Panc1 (cell line): ENCODE measurements around the gene SV2B. TPM values are rescaled to one million over a fixed set of nuclear protein-coding genes. Genes with fewer than 3 reads are reported as not detected.

Experiments used
- ATAC-seq: fragments of 200-7000 bp; cut with Tn5 transposase; 2 replicates; pipeline ENCODE4 v1.9.1; 2020; ENCODE audit warnings: mild to moderate bottlenecking, moderate library complexity
- BruUV-seq: library from RNA; stranded (reverse); fragments of 400-500 nt; replicated peaks from 2 replicates; lab custom pipeline; 2021; lab: Mats Ljungman, UMichigan
- CTCF ChIA-PET: fragments of 300-600 bp; sonication (Branson Sonifier 250); formaldehyde crosslinking; loops from one replicate; lab custom pipeline; 2022; ENCODE audit warnings: antibody characterized with exemption; lab: Charles Lee
- POLR2A ChIA-PET: fragments of 300-600 bp; sonication (Branson Sonifier 250); formaldehyde crosslinking; loops from one replicate; lab custom pipeline; 2022; ENCODE audit warnings: antibody characterized with exemption; lab: Charles Lee
- DNase-seq: peaks from one replicate; pipeline ENCODE4 v3.0.0-alpha.2; 2010; ENCODE audit warnings: low read depth, low spot score
- H3K27ac ChIP-seq: 2 replicates; pipeline ENCODE4 v1.5.1; 2011; ENCODE audit warnings: mild to moderate bottlenecking, low read length, inconsistent platforms
- H3K27me3 ChIP-seq: fragments of 200-500 bp; sonication (Bioruptor generic); 2 replicates; pipeline ENCODE4 v1.6.0; 2014; ENCODE audit warnings: low read length, inconsistent platforms; ENCODE audit not compliant: control insufficient read depth, insufficient read depth
- H3K36me3 ChIP-seq: fragments of 200-500 bp; sonication (Bioruptor generic); 2 replicates; pipeline ENCODE4 v1.5.1; 2014; ENCODE audit warnings: inconsistent platforms, mild to moderate bottlenecking, low read length, moderate library complexity; ENCODE audit not compliant: control insufficient read depth, insufficient read depth
- H3K4me1 ChIP-seq: 2 replicates; pipeline ENCODE4 v1.5.1; 2011; ENCODE audit warnings: inconsistent platforms, mild to moderate bottlenecking, low read length, moderate library complexity; ENCODE audit not compliant: control insufficient read depth, insufficient read depth
- H3K4me3 ChIP-seq, 2 experiments: 2 replicates each; pipeline ENCODE4 v1.5.1; 2011 to 2012; ENCODE audit warnings: low read depth in 2 of 2, low read length in 2 of 2, mild to moderate bottlenecking in 2 of 2, inconsistent platforms in 1 of 2, moderate library complexity in 1 of 2
- H3K9me3 ChIP-seq: fragments of 200-500 bp; sonication (Bioruptor generic); 2 replicates; pipeline ENCODE4 v1.5.1; 2014; ENCODE audit warnings: low read depth, mild to moderate bottlenecking, inconsistent platforms, low read length, moderate library complexity; ENCODE audit not compliant: control insufficient read depth, insufficient read depth
- CTCF ChIP-seq: fragments of 450-650 bp; IDR thresholded peaks from 2 replicates; pipeline ENCODE4 v1.5.1; 2017; ENCODE audit warnings: mild to moderate bottlenecking
- POLR2AphosphoS5 ChIP-seq: IDR thresholded peaks from 2 replicates; pipeline ENCODE4 v1.6.1; 2012; ENCODE audit warnings: mild to moderate bottlenecking, low read depth, low read length, moderate library complexity
- REST ChIP-seq, 2 experiments: IDR thresholded peaks; 2 replicates each; pipeline ENCODE4 v1.6.1; 2011 to 2012; ENCODE audit warnings: low read depth in 2 of 2, control low read depth in 1 of 2, low read length in 1 of 2, mild to moderate bottlenecking in 1 of 2, moderate library complexity in 1 of 2; ENCODE audit not compliant: insufficient read depth in 1 of 2
- SIN3A ChIP-seq: IDR thresholded peaks from 2 replicates; pipeline ENCODE4 v1.6.1; 2012; ENCODE audit warnings: low read depth, mild to moderate bottlenecking, low read length, moderate library complexity, borderline replicate concordance; ENCODE audit not compliant: insufficient read depth
- TCF7L2 ChIP-seq: IDR thresholded peaks from 2 replicates; pipeline ENCODE4 v1.6.1; 2011; ENCODE audit warnings: mild to moderate bottlenecking, low read depth, low read length, inconsistent platforms
- in situ Hi-C: cut with HindIII; loops from 2 replicates; pipeline ENCODE4 v1.10.0; 2016; ENCODE audit warnings: low sequenced_read_pairs, low pct_unique_long_range_greater_than_20kb
- intact Hi-C: fragments of 100-400 bp; cut with micrococcal nuclease; formaldehyde crosslinking; loops from one replicate; pipeline ENCODE4 v1.10.0; 2022; ENCODE audit not compliant: unreplicated experiment
- total RNA-seq: library from RNA; stranded (reverse); gene quantifications from one replicate; pipeline ENCODE4 v1.2.1, GENCODE V29; 2021; ENCODE audit not compliant: unreplicated experiment

Gene SV2B
- total RNA-seq, 1 experiment from 2014 or later = not detected

GRCh38 chr15:91099616-91099994 is 452 bp upstream of the SV2B start:
- intact Hi-C loops = no loop called here
- ATAC-seq (peak; percentile 64), DNase-seq (no peak)
- H3K27ac ChIP-seq = no peak overlapping the region
- POLR2A ChIA-PET = interaction anchor here (0.9 kb wide), 1 partner anchor 10 kb away, joined by 3 read pairs; no protein-coding TSS in a partner anchor
- no TSS peak for BruUV-seq
- no peaks in the 10 kb centered on the region for H3K4me1 ChIP-seq
- TF ChIP-seq REST (IDR thresholded peaks at IDR 0.05; ENCODE audit: insufficient read depth in 1 of 2, low read depth in 2 of 2, low read length in 1 of 2) (no peak), TCF7L2 (peak; percentile 60), SIN3A (no peak), CTCF (peak; percentile 35)
- in situ Hi-C loops = no loop called here
- H3K4me3 ChIP-seq = peak overlapping the region; percentile 37 to 57
- H3K9me3 ChIP-seq = no peaks in the 10 kb centered on the region
- H3K27me3 ChIP-seq = peaks cover 50% of the 10 kb centered on the region
- H3K36me3 ChIP-seq = no peaks in the 10 kb centered on the region
- CTCF ChIA-PET = no interaction called here

GRCh38 chr15:91100814-91101607 is 954 bp downstream of the SV2B start:
- ChIA-PET POLR2A (no interaction called here), CTCF (no interaction called here)
- peaks cover 50% of the 10 kb centered on the region for H3K27me3 ChIP-seq
- no peak for DNase-seq
- in situ Hi-C loops (no loop called here), intact Hi-C loops (no loop called here)
- no peaks in the 10 kb centered on the region for H3K36me3 ChIP-seq
- peak overlapping the region; percentile 37 to 57 for H3K4me3 ChIP-seq
- no peak for ATAC-seq
- BruUV-seq = no TSS peak
- no peaks in the 10 kb centered on the region for H3K4me1 ChIP-seq
- H3K27ac ChIP-seq = no peak overlapping the region
- no peaks in the 10 kb centered on the region for H3K9me3 ChIP-seq
- TF ChIP-seq REST (IDR thresholded peaks at IDR 0.05; ENCODE audit: insufficient read depth in 1 of 2, low read depth in 2 of 2, low read length in 1 of 2) (no peak), CTCF (no peak), POLR2AphosphoS5 (no peak), TCF7L2 (no peak), SIN3A (no peak)
